IPS-18a (cell line): ENCODE results near the gene GCGR.

Experiments used
- H3K27ac ChIP-seq: one replicate; pipeline ENCODE4 v1.5.1; 2013; ENCODE audit warnings: low read length
- H3K27me3 ChIP-seq: one replicate; pipeline ENCODE4 v1.6.1; 2013; ENCODE audit warnings: mild to moderate bottlenecking, low read length; ENCODE audit not compliant: control insufficient read depth, insufficient read depth
- H3K36me3 ChIP-seq: one replicate; pipeline ENCODE4 v1.6.1; 2013; ENCODE audit warnings: low read depth, low read length; ENCODE audit not compliant: control insufficient read depth
- H3K4me1 ChIP-seq: one replicate; pipeline ENCODE4 v1.6.1; 2013; ENCODE audit warnings: low read depth, low read length; ENCODE audit not compliant: control insufficient read depth
- H3K4me3 ChIP-seq: one replicate; pipeline ENCODE4 v1.5.1; 2013; ENCODE audit warnings: low read length
- H3K9ac ChIP-seq: one replicate; pipeline ENCODE4 v1.6.1; 2013; ENCODE audit warnings: mild to moderate bottlenecking, low read length, moderate library complexity
- H3K9me3 ChIP-seq: one replicate; pipeline ENCODE4 v1.6.1; 2013; ENCODE audit warnings: low read depth, low read length; ENCODE audit not compliant: control insufficient read depth

Gene GCGR

DNA sequence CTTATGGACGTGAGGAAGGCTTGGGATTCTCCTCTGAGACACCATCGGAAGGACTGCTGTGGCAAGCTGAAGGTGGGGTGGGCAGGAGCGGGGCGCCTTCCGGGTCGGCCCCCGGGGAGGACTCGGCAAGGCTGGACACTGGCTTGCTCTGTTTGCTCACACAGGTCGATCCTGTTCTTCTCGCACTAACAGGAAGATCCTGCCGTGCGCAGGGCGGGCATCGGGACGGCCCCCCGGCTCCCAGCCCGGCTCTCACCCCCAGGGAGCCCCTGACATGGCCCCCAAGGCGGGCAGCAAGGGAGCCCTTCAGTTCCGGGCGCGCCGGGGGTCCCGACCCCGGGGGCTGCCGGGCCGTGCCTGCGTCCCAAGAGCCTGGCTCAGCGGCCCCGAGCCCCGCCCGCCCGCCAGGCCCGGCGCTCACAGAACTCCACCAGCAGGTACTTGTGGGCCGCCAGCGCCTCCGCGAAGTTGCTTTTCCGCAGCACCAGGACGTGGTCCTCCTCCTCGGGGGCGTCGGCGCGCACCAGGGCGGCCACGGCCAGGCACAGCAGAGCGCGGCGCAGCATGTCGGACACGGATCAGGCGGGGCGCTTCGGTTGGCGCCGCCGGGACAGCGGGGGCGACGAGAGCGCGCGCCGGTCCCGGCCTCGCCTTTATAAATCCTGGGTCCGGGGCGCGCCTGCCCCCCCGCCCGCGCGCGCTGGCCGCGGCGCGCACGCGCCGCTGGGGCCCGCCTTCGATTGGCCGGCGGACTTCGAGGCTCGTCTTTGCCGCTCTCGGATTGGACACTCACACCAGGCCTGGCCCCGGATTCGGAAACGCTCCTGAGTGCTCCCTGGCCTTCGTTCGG, 56.2 kb downstream of the GCGR start, which contains the start of gene P4HB:
Gene P4HB (minus strand): TSS at position 630 of the 850 bp plus-strand sequence. CDS start 64 bp downstream, at position 566.
- Histone ChIP-seq H3K9me3 (no peaks in the 10 kb centered on the region), H3K9ac (peak within 1 kb of the TSS; percentile 75), H3K27ac (no peak within 1 kb of the TSS), H3K27me3 (no peaks in the 10 kb centered on the region), H3K36me3 (peaks cover 17% of the 10 kb centered on the region), H3K4me1 (peaks cover 5% of the 10 kb centered on the region), H3K4me3 (peak within 1 kb of the TSS; percentile 86)

GRCh38 chr17:81860756-81861568, 57.0 kb downstream of the GCGR start:
- Histone ChIP-seq H3K27me3 (no peaks in the 10 kb centered on the region), H3K4me1 (peaks cover 5% of the 10 kb centered on the region), H3K36me3 (peaks cover 13% of the 10 kb centered on the region)

DNA sequence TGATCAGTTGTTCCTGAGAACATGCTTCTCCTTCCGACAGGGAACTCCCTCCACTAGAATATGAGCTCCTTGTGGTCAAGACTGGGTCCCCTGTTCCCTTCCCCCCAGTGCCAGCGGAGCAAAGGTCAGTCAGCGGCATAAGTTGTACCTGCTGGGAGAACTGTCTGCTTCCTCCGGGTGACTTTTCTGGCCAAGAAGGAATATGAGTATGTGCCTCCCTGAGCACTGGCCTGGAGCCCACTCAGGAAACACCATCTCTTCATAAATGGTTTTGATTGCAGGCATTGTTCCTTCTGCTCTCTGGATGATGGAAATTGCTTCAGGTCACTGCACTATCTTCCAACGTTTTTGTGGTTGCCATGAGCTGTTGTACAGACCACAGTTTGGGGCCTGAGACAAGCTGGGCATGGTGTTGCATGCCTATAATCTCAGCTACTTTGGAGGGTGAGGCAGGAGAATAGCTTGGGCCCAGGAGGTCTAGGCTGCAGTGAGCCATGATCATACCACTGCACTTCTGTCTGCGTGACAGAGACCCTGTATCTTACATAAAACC, 59.2 kb downstream of the GCGR start:
- H3K27ac ChIP-seq = no peak overlapping the region
- no peaks in the 10 kb centered on the region for H3K9me3 ChIP-seq
- H3K36me3 ChIP-seq = peaks cover 13% of the 10 kb centered on the region
- no peak overlapping the region for H3K9ac ChIP-seq
- no peaks in the 10 kb centered on the region for H3K27me3 ChIP-seq
- H3K4me1 ChIP-seq = peaks cover 5% of the 10 kb centered on the region
- no peak overlapping the region for H3K4me3 ChIP-seq

More at GRCh38 chr17:81860756-81861568, 57.0 kb downstream of the GCGR start:
- Histone ChIP-seq H3K27ac (no peak overlapping the region), H3K9ac (peak overlapping the region; percentile 75), H3K4me3 (peak overlapping the region; percentile 84), H3K9me3 (no peaks in the 10 kb centered on the region)
